Sigmoid colon (tissue), 4 donors: ENCODE measurements around the gene SWAP70.

Experiments
- CTCF ChIP-seq, 4 experiments: fragments of 450-650 bp in 3 of 4; fragments of 200-600 bp in 1 of 4; IDR thresholded peaks; one replicate each; pipeline ENCODE4 v1.5.1; 2016 to 2019; ENCODE audit warnings: antibody characterized with exemption in 4 of 4, mild to moderate bottlenecking in 3 of 4, moderate library complexity in 2 of 4
- POLR2AphosphoS5 ChIP-seq, 4 donors: sonication (generic); formaldehyde crosslinking; IDR thresholded peaks; one replicate each; pipeline ENCODE4 v1.6.1; 2017; ENCODE audit warnings: antibody characterized with exemption in 4 of 4

- no peak for TF ChIP-seq CTCF (IDR thresholded peaks at IDR 0.05)
- TF ChIP-seq POLR2AphosphoS5 (IDR thresholded peaks at IDR 0.05), result peak in 2 of 4 donors; percentile 17 to 30
Observed at GRCh38 chr11:9639099-9639498, 24.8 kb upstream of the SWAP70 start.
